HK-2 (cell line): ENCODE measurements around the gene CAP1.

Experiments used
- DNase-seq: peaks from one replicate; pipeline ENCODE4 v3.0.0-alpha.2; 2018; ENCODE audit not compliant: unreplicated experiment

The CAP1 gene

GRCh38 chr1:40095806-40096205, 55.3 kb downstream of the CAP1 start:
- no peak for DNase-seq

DNA sequence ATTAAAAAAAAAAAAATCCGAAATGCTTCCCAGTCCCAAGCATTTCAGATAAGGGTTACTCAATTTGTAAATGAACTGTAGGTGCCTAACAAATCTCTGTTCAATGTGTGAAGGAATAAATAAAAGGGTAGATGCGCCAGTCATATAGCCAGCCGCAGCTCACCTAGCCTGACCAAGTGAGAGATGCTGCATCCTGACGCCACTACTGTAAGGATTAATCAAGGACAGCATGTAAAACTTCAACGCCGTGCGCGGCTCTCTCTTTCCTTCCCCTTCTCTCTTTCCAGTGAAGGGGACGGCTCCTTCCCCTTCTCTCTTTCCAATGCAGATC, 56.1 kb downstream of the CAP1 start:
- no peak for DNase-seq

- peak; percentile 74 for DNase-seq
Measured at GRCh38 chr1:40096977-40097782, 56.7 kb downstream of the CAP1 start, which contains the start of gene PPT1. Gene PPT1, minus strand, starts transcription at chr1:40097252. Its CDS starts 14 bp downstream, at chr1:40097238.

GRCh38 chr1:40102038-40102437, 61.5 kb downstream of the CAP1 start:
- no peak for DNase-seq

DNA sequence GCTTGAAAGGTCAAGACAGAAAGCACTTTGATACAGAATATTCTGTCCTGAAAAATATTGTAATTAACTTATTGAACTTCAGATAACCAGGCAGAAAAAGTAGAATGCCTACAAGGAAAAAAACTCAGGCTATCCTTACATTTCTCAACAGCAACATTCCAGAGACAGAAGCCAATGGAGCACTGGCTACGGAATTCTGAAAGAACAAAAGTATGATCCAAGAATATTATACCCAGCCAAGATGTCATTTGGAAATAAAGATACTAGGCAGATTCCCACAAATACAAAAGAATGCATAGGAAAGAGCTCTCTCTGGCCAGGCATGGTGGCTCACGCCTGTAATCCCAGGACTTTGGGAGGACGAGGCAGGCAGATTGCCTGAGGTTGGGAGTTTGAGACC, 62.4 kb downstream of the CAP1 start:
- DNase-seq, result no peak

- no peak for DNase-seq
Measured at GRCh38 chr1:40105028-40105427, 64.5 kb downstream of the CAP1 start.

DNA sequence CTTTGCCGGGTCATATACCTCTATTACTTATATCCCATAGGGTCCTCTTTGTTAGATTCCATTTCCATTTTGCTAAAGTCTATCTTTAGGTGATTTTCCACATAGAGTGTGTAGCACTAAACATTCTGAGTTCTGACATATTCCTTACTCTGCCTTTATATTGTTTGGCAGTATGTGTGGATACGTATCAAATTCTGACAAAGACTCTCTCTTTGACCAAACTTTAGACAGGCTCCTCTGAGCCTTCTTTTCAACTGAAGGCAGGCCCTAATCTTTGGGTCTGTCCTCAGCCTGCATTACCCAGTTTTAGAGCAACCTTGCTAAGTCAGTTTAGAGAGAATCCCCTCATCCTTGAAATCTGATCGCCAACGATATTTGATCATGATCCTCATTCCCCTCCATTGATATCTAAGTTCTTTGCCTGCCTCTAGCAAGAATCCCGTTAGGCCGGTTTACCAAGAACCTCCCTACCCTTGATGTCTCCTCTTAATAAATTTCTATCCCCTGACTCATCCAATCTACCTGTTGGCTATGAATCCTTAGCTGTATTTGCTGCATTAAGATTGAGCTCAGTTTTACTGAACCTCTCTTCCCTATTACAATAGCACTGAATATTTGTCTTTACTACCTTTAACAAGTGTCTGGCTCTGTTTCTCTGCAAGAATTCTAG, 66.9 kb downstream of the CAP1 start:
- DNase-seq, result no peak

- DNase-seq, result no peak
Measured at GRCh38 chr1:40110389-40110788, 69.9 kb downstream of the CAP1 start.

DNA sequence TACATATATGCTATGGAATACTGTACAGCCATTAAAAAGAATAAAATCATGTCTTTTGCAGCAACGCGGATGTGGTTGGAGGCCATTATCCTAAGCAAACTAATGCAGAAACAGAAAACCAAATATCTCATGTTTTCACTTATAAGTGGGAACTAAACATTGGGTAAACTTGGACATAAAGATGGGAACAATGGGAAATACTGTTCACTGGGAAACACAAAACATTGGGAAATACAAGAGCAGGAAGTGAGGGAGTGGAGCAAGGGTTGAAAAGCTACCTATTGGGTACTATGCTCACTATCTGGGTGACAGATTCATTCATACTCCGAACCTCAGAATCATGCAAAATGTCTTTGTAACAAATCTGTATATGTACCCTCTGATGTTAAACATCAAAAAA, 73.9 kb downstream of the CAP1 start:
- no peak for DNase-seq

DNA sequence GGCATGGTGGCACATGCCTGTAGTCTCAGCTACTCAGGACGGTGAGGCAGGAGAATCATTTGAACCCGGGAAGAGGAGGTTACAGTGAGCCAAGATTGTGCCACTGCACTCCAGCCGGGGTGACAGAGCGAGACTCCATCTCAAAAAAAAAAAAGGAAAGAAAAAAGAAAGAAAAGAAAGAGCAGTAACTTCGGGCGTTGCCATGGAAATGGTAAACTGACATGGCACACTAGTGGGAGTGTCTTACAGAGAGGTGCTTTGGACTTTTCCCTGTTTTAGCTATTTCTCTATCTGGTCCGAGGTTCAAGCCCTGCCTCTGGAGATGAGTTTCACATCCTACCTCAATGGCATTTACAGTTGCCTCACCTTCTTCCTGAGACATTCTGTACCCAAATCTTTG, 79.6 kb downstream of the CAP1 start:
- no peak for DNase-seq
